Epithelial cell of proximal tubule (primary cell): Measurements from ENCODE around the gene ATOSB. TPM values are rescaled to one million over a fixed set of nuclear protein-coding genes. Genes with fewer than 3 reads are reported as not detected.
"Not testable (repeated sequence)": the region's sequence is repeated elsewhere in the genome, so short reads cannot be mapped to it uniquely, and the experiment has no call there.

ENCODE experiments used
- DNase-seq: peaks from one replicate; pipeline ENCODE4 v3.0.0-alpha.2; 2011; ENCODE audit warnings: low read depth
- H3K4me3 ChIP-seq: 2 replicates; pipeline ENCODE4 v1.5.1; 2011; ENCODE audit warnings: low read depth, mild to moderate bottlenecking, low read length
- CTCF ChIP-seq: conservative IDR thresholded peaks from 2 replicates; pipeline ENCODE4 v1.5.1; 2012; ENCODE audit warnings: low read depth, mild to moderate bottlenecking, low read length
- total RNA-seq: library from RNA; depleted of rRNA; stranded (reverse); fragments of >200 nt; gene quantifications from 2 replicates; pipeline ENCODE4 v1.2.3, GENCODE V29; 2015

ATOSB gene
- total RNA-seq, 1 donor from 2014 or later: 27.7 TPM

GRCh38 chr9:35158501-35159280 lies 43.0 kb upstream of the ATOSB start:
- DNase-seq: no peak
- no peak for TF ChIP-seq CTCF
- no peak overlapping the region for H3K4me3 ChIP-seq

GRCh38 chr9:35157836-35158235 lies 42.2 kb upstream of the ATOSB start:
- not testable (repeated sequence) for DNase-seq, H3K4me3 ChIP-seq

GRCh38 chr9:35156781-35157180 lies 41.1 kb upstream of the ATOSB start:
- no peak for TF ChIP-seq CTCF
- DNase-seq: no peak
- H3K4me3 ChIP-seq: no peak overlapping the region

- no peak overlapping the region for H3K4me3 ChIP-seq
- no peak for TF ChIP-seq CTCF
- DNase-seq: no peak
These were observed 37.3 kb upstream of the ATOSB start for GRCh38 chr9:35152926-35153325.

GRCh38 chr9:35147941-35148563 lies 32.4 kb upstream of the ATOSB start:
- H3K4me3 ChIP-seq, DNase-seq: not testable (repeated sequence)

- H3K4me3 ChIP-seq: no peak overlapping the region
- no peak for TF ChIP-seq CTCF
- DNase-seq: no peak
These were observed 26.4 kb upstream of the ATOSB start for GRCh38 chr9:35142037-35142436.

- no peak overlapping the region for H3K4me3 ChIP-seq
- no peak for DNase-seq
- no peak for TF ChIP-seq CTCF
These were observed 24.4 kb upstream of the ATOSB start for GRCh38 chr9:35140093-35140492.

- no peak for DNase-seq
- H3K4me3 ChIP-seq: no peak overlapping the region
- TF ChIP-seq CTCF: no peak
These were observed 21.2 kb upstream of the ATOSB start for GRCh38 chr9:35136866-35137265.
